LNCaP clone FGC (cell line): ENCODE results near the gene ZP1.

Source experiments
- DNase-seq: peaks from one replicate; pipeline ENCODE4 v3.0.0-alpha.2; 2011; ENCODE audit warnings: low read depth
- H3K4me3 ChIP-seq: 2 replicates; pipeline ENCODE4 v1.5.1; 2011; ENCODE audit warnings: mild to moderate bottlenecking, low read depth, low read length, control low read depth
- TF ChIP-seq, protein P1 (sequence below): IDR thresholded peaks from 2 replicates; pipeline ENCODE4 v1.5.1; 2012; ENCODE audit warnings: mild to moderate bottlenecking; ENCODE audit not compliant: control insufficient read depth, insufficient read depth; ENCODE audit errors: extremely low read depth

ZP1 gene

DNA sequence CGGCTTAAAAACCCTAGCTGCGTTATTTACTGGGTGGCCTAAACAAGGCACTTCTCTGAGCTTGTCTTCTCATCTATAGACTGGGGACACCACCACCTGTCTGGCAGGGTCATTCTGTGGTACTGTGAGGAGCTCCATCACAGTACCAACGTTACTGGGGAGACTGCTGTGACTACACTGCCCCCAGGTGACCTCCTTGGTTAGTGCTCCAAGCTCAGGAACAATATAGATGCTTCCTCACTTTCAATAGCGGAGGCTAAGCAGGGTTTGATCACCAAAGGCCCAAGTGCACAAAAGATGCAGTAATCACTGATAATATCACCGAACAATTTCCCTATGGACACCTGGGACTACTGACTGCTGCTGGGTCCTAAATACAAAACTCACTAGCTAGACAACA, 20.2 kb downstream of the ZP1 start:
- no peak overlapping the region for H3K4me3 ChIP-seq
- TF ChIP-seq, protein P1, sequence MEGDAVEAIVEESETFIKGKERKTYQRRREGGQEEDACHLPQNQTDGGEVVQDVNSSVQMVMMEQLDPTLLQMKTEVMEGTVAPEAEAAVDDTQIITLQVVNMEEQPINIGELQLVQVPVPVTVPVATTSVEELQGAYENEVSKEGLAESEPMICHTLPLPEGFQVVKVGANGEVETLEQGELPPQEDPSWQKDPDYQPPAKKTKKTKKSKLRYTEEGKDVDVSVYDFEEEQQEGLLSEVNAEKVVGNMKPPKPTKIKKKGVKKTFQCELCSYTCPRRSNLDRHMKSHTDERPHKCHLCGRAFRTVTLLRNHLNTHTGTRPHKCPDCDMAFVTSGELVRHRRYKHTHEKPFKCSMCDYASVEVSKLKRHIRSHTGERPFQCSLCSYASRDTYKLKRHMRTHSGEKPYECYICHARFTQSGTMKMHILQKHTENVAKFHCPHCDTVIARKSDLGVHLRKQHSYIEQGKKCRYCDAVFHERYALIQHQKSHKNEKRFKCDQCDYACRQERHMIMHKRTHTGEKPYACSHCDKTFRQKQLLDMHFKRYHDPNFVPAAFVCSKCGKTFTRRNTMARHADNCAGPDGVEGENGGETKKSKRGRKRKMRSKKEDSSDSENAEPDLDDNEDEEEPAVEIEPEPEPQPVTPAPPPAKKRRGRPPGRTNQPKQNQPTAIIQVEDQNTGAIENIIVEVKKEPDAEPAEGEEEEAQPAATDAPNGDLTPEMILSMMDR, result peak; percentile 71
- no peak for DNase-seq

DNA sequence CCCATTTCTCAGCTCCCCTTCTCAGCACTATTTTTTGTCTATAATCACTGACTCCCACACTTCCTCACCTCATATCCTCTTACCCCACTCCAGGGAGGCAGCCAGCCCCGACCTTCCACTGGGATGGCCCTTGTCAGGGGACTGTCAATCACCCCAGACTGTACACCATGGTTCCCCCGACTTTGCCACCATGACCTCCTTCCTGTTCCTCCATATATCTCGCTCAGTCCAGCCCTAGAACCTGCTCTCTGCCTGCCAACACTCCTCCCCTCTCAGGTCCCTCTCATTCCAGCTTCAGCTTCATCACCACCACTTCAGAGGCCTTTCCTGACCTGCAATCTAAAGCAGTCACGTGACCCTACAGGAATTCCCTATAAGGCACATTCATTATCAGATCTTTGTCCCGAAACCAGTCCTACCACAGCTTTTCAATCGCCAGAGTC, 22.5 kb downstream of the ZP1 start:
- no peak overlapping the region for H3K4me3 ChIP-seq
- peak; percentile 70 for DNase-seq
- TF ChIP-seq, protein P1, result no peak

DNA sequence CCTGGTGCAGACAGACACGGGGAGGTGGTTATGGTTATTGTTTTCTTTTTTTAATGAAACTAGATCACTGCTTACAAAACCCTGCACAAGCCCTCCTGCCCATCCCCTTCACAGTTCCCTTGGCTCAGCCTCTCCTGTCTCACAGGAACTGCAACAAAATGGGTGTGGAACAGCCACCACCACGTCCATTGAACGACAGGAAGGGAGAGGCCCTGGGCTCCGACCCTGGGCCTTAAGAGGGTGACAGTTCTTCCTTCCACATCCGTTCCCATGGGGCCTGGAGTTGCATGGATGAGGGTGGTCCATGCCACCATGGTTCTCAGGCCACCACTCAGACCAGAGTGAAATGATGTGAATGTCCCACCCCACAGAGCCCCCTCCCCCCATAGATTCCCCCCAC, 23.4 kb downstream of the ZP1 start:
- TF ChIP-seq, protein P1, result no peak
- H3K4me3 ChIP-seq, result no peak overlapping the region
- no peak for DNase-seq

DNA sequence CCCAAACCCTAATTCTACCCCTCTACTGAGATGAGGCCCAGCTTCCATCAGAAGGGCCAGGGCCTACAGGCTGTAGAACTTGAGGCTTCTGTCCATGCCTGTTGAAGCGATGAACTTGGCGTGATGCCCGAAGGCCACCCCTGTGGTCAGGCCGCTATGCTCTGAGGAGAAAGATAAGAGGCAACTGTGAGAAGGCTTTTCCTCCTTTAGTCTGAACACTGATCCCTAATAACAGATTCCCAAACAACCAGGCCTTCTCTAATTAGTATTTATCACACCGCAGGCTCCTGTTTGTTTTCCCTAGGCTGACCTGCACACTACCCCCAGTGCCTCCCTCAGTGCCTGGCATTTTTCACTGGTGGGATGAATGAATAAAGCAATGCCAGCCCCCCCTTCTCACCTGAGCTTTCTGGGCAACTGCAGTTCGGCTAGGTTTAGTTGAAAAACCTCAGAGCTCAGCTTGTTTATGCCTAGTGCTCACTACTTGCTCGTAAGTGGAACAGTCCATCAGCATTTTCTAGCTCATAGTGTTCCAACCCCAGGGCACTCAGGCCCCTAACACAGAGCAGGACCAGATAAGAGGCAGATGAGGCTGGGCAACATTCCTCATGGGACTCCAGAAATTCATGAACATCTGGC, 23.9 kb downstream of the ZP1 start:
- DNase-seq, result no peak
- H3K4me3 ChIP-seq, result no peak overlapping the region
- TF ChIP-seq, protein P1, result no peak

DNA sequence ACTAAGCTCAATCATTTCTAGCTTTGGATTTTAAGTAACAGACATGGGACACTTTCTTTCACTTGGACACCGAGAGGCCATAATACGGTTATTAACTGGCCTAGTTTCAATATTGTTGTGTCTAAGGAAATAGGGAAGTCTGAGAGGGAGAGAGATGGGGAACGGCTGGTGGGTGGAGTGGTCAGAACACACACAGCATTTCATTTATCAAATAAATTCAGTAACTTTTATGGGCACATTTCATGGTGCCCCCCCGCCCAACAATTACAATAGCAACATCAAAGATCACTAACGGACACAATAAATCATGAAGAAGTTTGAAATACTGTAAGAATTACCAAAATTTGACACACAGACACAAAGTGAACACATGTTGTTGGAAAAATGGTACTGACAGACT, 28.3 kb downstream of the ZP1 start:
- no peak for DNase-seq
- H3K4me3 ChIP-seq, result no peak overlapping the region
- TF ChIP-seq, protein P1, result no peak

DNA sequence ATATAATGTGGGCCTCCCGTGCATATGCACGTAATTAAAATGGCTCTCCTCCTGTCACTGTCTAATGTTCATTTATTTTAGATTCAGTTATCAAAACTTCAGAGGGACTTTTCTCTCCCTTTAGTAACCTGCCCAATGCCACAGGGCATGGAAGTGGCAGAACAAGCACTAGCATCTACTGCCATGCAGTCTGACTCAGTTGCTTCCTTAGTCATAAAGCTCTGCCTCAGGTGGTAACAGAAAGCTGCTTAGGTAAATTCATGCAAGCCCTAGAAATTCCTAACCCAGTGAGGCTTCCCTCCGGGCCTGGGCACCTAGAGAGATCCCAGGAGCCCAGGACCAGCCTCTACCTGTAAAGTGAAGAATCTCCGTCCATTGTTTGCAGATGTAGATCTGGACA, 30.2 kb downstream of the ZP1 start:
- TF ChIP-seq, protein P1, result no peak
- DNase-seq, result no peak
- no peak overlapping the region for H3K4me3 ChIP-seq
